Naive thymus-derived CD8-positive, alpha-beta T cell (primary cell): ENCODE results near the gene BCL2L1. TPM values are rescaled to one million over a fixed set of nuclear protein-coding genes. Genes with fewer than 3 reads are reported as not detected.
"Not testable (repeated sequence)": the region's sequence is repeated elsewhere in the genome, so short reads cannot be mapped to it uniquely, and the experiment has no call there.

Experiments used
- ATAC-seq, 2 donors: fragments of 150-1000 bp; cut with Tn5 transposase in 1 of 2; sonication (Bioruptor Pico), chemical (Tn5 transposase) in 1 of 2; 1 replicate in 1 of 2; 2 replicates in 1 of 2; pipeline ENCODE4 v1.10.0; 2021; ENCODE audit warnings: mild to moderate bottlenecking in 2 of 2, moderate library complexity in 2 of 2
- POLR2A ChIA-PET: fragments of 350-600 bp; sonication (Branson Sonifier 250); formaldehyde crosslinking; loops from one replicate; lab custom pipeline; 2021; ENCODE audit warnings: antibody characterized with exemption; lab: Charles Lee
- DNase-seq, 10 donors: peaks; one replicate each; pipeline versions ENCODE4 v3.0.0 to v3.0.0-alpha.2; 2020 to 2022
- H3K27ac Mint-ChIP-seq, 10 donors: one replicate each; pipeline ENCODE4 v1.8.0; 2020 to 2022; ENCODE audit warnings: mild to moderate bottlenecking in 10 of 10, mixed read lengths in 10 of 10, moderate library complexity in 4 of 10, inconsistent platforms in 1 of 10
- H3K27me3 Mint-ChIP-seq, 5 donors: one replicate each; pipeline ENCODE4 v1.8.0; 2021 to 2022; ENCODE audit warnings: mixed read lengths in 5 of 5
- H3K36me3 Mint-ChIP-seq, 3 donors: one replicate each; pipeline ENCODE4 v1.8.0; 2020 to 2022; ENCODE audit warnings: mixed read lengths in 3 of 3, mild to moderate bottlenecking in 2 of 3, inconsistent platforms in 1 of 3
- H3K4me1 Mint-ChIP-seq, 4 donors: one replicate each; pipeline ENCODE4 v1.8.0; 2021 to 2022; ENCODE audit warnings: mixed read lengths in 4 of 4
- H3K4me3 Mint-ChIP-seq, 10 donors: one replicate each; pipeline ENCODE4 v1.8.0; 2020 to 2022; ENCODE audit warnings: mild to moderate bottlenecking in 10 of 10, mixed read lengths in 10 of 10, moderate library complexity in 6 of 10, inconsistent platforms in 1 of 10
- H3K9me3 Mint-ChIP-seq, 9 donors: one replicate each; pipeline ENCODE4 v1.8.0; 2020 to 2022; ENCODE audit warnings: mixed read lengths in 9 of 9, mild to moderate bottlenecking in 3 of 9, inconsistent platforms in 1 of 9, moderate library complexity in 1 of 9
- polyA plus RNA-seq, 3 donors: library from polyadenylated mRNA; unstranded; fragments of 300-500 nt; fragmentation: Illumina TruSeq; gene quantifications; one replicate each; pipeline ENCODE4 v1.2.3, GENCODE V29; 2021
- total RNA-seq, 8 experiments: library from RNA in 2 of 8; stranded (reverse) in 2 of 8; gene quantifications; one replicate each; pipeline ENCODE4 v1.2.3 and lab custom pipeline; 2021 to 2026

The BCL2L1 gene
- total and polyA plus RNA-seq, 5 experiments from 2014 or later: 8.0 to 17.7 (median 14.8) TPM

- DNase-seq: no peak
- peaks cover 0 to 4% (median 0%) of the 10 kb centered on the region in 3 donors for H3K36me3 Mint-ChIP-seq
Measured at GRCh38 chr20:31673943-31674463, 48.7 kb downstream of the BCL2L1 start.

GRCh38 chr20:31673435-31673834 lies 49.2 kb downstream of the BCL2L1 start:
- DNase-seq (no peak), ATAC-seq (no peak)
- H3K4me1 Mint-ChIP-seq: peaks cover 35 to 72% (median 60%) of the 10 kb centered on the region in 4 donors
- peak overlapping the region in 6 of 10 donors; percentile 4 to 99 (median 99) for H3K4me3 Mint-ChIP-seq
- no peaks in the 10 kb centered on the region for H3K9me3 Mint-ChIP-seq
- POLR2A ChIA-PET: interaction anchor here (0.6 to 0.7 kb wide), 2 partner anchors 58 to 120 kb away, joined by 3 to 4 read pairs; no protein-coding TSS in a partner anchor
- H3K36me3 Mint-ChIP-seq: peaks cover 0 to 2% (median 0%) of the 10 kb centered on the region in 3 donors
- peak overlapping the region in 9 of 10 donors; percentile 94 to 99 (median 98) for H3K27ac Mint-ChIP-seq
- no peaks in the 10 kb centered on the region for H3K27me3 Mint-ChIP-seq

More at GRCh38 chr20:31673943-31674463, 48.7 kb downstream of the BCL2L1 start:
- peaks cover 41 to 75% (median 66%) of the 10 kb centered on the region in 4 donors for H3K4me1 Mint-ChIP-seq
- no peaks in the 10 kb centered on the region for H3K27me3 Mint-ChIP-seq
- POLR2A ChIA-PET: interaction anchor here (1.1 to 3.1 kb wide), 5 partner anchors 9 to 49 kb away, joined by 3 to 32 read pairs (median 12); partner anchors contain the start of gene BCL2L1
- peak; percentile 26 to 34 for ATAC-seq
- peak overlapping the region; percentile 88 to 99 (median 98) for H3K4me3 Mint-ChIP-seq
- H3K27ac Mint-ChIP-seq: peak overlapping the region; percentile 94 to 99 (median 98)
- H3K9me3 Mint-ChIP-seq: no peaks in the 10 kb centered on the region

GRCh38 chr20:31671324-31671723 lies 51.3 kb downstream of the BCL2L1 start:
- peaks cover 41 to 70% (median 60%) of the 10 kb centered on the region in 4 donors for H3K4me1 Mint-ChIP-seq
- no peaks in the 10 kb centered on the region for H3K27me3 Mint-ChIP-seq
- DNase-seq: no peak
- peak overlapping the region in 8 of 10 donors; percentile 35 to 99 (median 73) for H3K27ac Mint-ChIP-seq
- H3K4me3 Mint-ChIP-seq: no peak overlapping the region
- H3K9me3 Mint-ChIP-seq: no peaks in the 10 kb centered on the region
- no peaks in the 10 kb centered on the region for H3K36me3 Mint-ChIP-seq
- no peak for ATAC-seq
- POLR2A ChIA-PET: no interaction called here

GRCh38 chr20:31670371-31671228 lies 52.1 kb downstream of the BCL2L1 start:
- Mint-ChIP-seq H3K4me3 (no peak overlapping the region), H3K27me3 (no peaks in the 10 kb centered on the region), H3K9me3 (no peaks in the 10 kb centered on the region), H3K36me3 (peaks cover 0 to 2% (median 0%) of the 10 kb centered on the region in 3 donors), H3K4me1 (peaks cover 39 to 70% (median 59%) of the 10 kb centered on the region in 4 donors), H3K27ac (peak overlapping the region in 6 of 10 donors; percentile 44 to 89 (median 73))
- no peak for DNase-seq
- POLR2A ChIA-PET: interaction anchor here (0.7 kb wide), 1 partner anchor 52 kb away, joined by 3 read pairs; the partner anchor contains the start of gene BCL2L1
- ATAC-seq: no peak

GRCh38 chr20:31669876-31670275 lies 52.8 kb downstream of the BCL2L1 start:
- Mint-ChIP-seq H3K9me3 (no peaks in the 10 kb centered on the region), H3K4me1 (peaks cover 35 to 64% (median 54%) of the 10 kb centered on the region in 4 donors), H3K36me3 (peaks cover 0 to 6% (median 0%) of the 10 kb centered on the region in 3 donors), H3K27me3 (no peaks in the 10 kb centered on the region), H3K27ac (peak overlapping the region; percentile 30 to 89 (median 73)), H3K4me3 (no peak overlapping the region)
- ATAC-seq (no peak), DNase-seq (no peak)
- POLR2A ChIA-PET: interaction anchor here (0.7 to 0.9 kb wide), 2 partner anchors 50 to 53 kb away, joined by 3 to 5 read pairs; partner anchors contain the start of gene BCL2L1

GRCh38 chr20:31668944-31669343 lies 53.7 kb downstream of the BCL2L1 start:
- peaks cover 29 to 57% (median 46%) of the 10 kb centered on the region in 4 donors for H3K4me1 Mint-ChIP-seq

GRCh38 chr20:31667315-31668285 lies 55.1 kb downstream of the BCL2L1 start:
- Mint-ChIP-seq H3K4me3 (peak overlapping the region in 8 of 10 donors; percentile 11 to 78 (median 60)), H3K36me3 (peaks cover 0 to 6% (median 0%) of the 10 kb centered on the region in 3 donors), H3K4me1 (peaks cover 28 to 54% (median 44%) of the 10 kb centered on the region in 4 donors), H3K27me3 (no peaks in the 10 kb centered on the region), H3K27ac (peak overlapping the region; percentile 84 to 95 (median 90)), H3K9me3 (no peaks in the 10 kb centered on the region)
- DNase-seq: peak in 1 of 10 donors; percentile 35
- no peak for ATAC-seq
- POLR2A ChIA-PET: interaction anchor here (0.7 to 0.9 kb wide), 3 partner anchors 7 to 56 kb away, joined by 3 to 5 read pairs (median 4); partner anchors contain the start of gene BCL2L1

More at GRCh38 chr20:31668944-31669343, 53.7 kb downstream of the BCL2L1 start:
- POLR2A ChIA-PET: interaction anchor here (0.9 kb wide), 1 partner anchor 51 kb away, joined by 5 read pairs; no protein-coding TSS in a partner anchor
- not testable (repeated sequence) for H3K27me3 Mint-ChIP-seq, H3K9me3 Mint-ChIP-seq, H3K4me3 Mint-ChIP-seq, H3K36me3 Mint-ChIP-seq, DNase-seq, ATAC-seq
- peak overlapping the region in 6 of 10 donors; percentile 24 to 89 (median 80) for H3K27ac Mint-ChIP-seq

GRCh38 chr20:31666258-31667042 lies 56.2 kb downstream of the BCL2L1 start:
- POLR2A ChIA-PET: interaction anchor here (0.7 to 0.9 kb wide), 3 partner anchors 8 to 57 kb away, joined by 3 to 5 read pairs (median 4); partner anchors contain the start of gene BCL2L1
- Mint-ChIP-seq H3K27me3 (no peaks in the 10 kb centered on the region), H3K27ac (peak overlapping the region; percentile 86 to 95 (median 90)), H3K4me1 (peaks cover 36 to 62% (median 53%) of the 10 kb centered on the region in 4 donors), H3K9me3 (no peaks in the 10 kb centered on the region), H3K36me3 (peaks cover 0 to 6% (median 0%) of the 10 kb centered on the region in 3 donors), H3K4me3 (peak overlapping the region in 8 of 10 donors; percentile 22 to 78 (median 54))
- ATAC-seq (peak; percentile 79 to 96), DNase-seq (peak in 6 of 10 donors; percentile 28 to 72 (median 50))

GRCh38 chr20:31665753-31666152 lies 56.9 kb downstream of the BCL2L1 start:
- Mint-ChIP-seq H3K27ac (peak overlapping the region; percentile 50 to 95 (median 90)), H3K27me3 (no peaks in the 10 kb centered on the region), H3K9me3 (no peaks in the 10 kb centered on the region), H3K4me3 (peak overlapping the region in 1 of 10 donors; percentile 22), H3K4me1 (peaks cover 35 to 63% (median 56%) of the 10 kb centered on the region in 4 donors), H3K36me3 (peaks cover 0 to 6% (median 0%) of the 10 kb centered on the region in 3 donors)
- no peak for DNase-seq
- no peak for ATAC-seq
- POLR2A ChIA-PET: interaction anchor here (1.1 to 2.0 kb wide), 2 partner anchors 9 to 56 kb away, joined by 3 to 4 read pairs; partner anchors contain the start of gene BCL2L1

GRCh38 chr20:31664696-31665354 lies 57.8 kb downstream of the BCL2L1 start:
- H3K4me1 Mint-ChIP-seq: peaks cover 35 to 63% (median 56%) of the 10 kb centered on the region in 4 donors
- ATAC-seq: no peak
- H3K27me3 Mint-ChIP-seq: no peaks in the 10 kb centered on the region
- no peaks in the 10 kb centered on the region for H3K9me3 Mint-ChIP-seq
- H3K27ac Mint-ChIP-seq: peak overlapping the region in 7 of 10 donors; percentile 25 to 90 (median 87)
- no peak overlapping the region for H3K4me3 Mint-ChIP-seq
- H3K36me3 Mint-ChIP-seq: peaks cover 0 to 6% (median 0%) of the 10 kb centered on the region in 3 donors
- DNase-seq: no peak
- POLR2A ChIA-PET: interaction anchor here (0.7 to 2.0 kb wide), 5 partner anchors 10 to 59 kb away, joined by 3 to 11 read pairs (median 4); partner anchors contain the start of gene BCL2L1
